HG02798 (cell line): Measurements from ENCODE around the gene CNTD1.

Source experiments
- ATAC-seq: cut with Tn5 transposase; IDR thresholded peaks from one replicate; pipeline ENCODE4 v1.9.1; 2021; ENCODE audit warnings: mild to moderate bottlenecking; ENCODE audit not compliant: unreplicated experiment, poor library complexity

The CNTD1 gene

GRCh38 chr17:42778570-42778969, 20.1 kb upstream of the CNTD1 start:
- ATAC-seq = no peak

GRCh38 chr17:42779304-42779935, 19.2 kb upstream of the CNTD1 start:
- no peak for ATAC-seq

GRCh38 chr17:42779936-42780850, 18.5 kb upstream of the CNTD1 start, which contains the start of gene WNK4:
Gene WNK4, plus strand, starts transcription at chr17:42780610. Its CDS starts 89 bp downstream, at chr17:42780699.
- ATAC-seq = no peak

GRCh38 chr17:42780851-42781638, 17.6 kb upstream of the CNTD1 start:
- no peak for ATAC-seq

- no peak for ATAC-seq
These were observed 17.0 kb upstream of the CNTD1 start for GRCh38 chr17:42781639-42782165.

GRCh38 chr17:42782166-42783061, 16.2 kb upstream of the CNTD1 start:
- ATAC-seq = no peak

- no peak for ATAC-seq
These were observed 15.4 kb upstream of the CNTD1 start for GRCh38 chr17:42783062-42783790.

GRCh38 chr17:42783791-42784138, 14.9 kb upstream of the CNTD1 start:
- no peak for ATAC-seq

GRCh38 chr17:42784409-42784808, 14.3 kb upstream of the CNTD1 start:
- no peak for ATAC-seq

- ATAC-seq = no peak
These were observed 13.7 kb upstream of the CNTD1 start for GRCh38 chr17:42784811-42785592.

- ATAC-seq = no peak
These were observed 11.4 kb upstream of the CNTD1 start for GRCh38 chr17:42787266-42787665.

- ATAC-seq = no peak
These were observed 6.7 kb upstream of the CNTD1 start for GRCh38 chr17:42791948-42792347.

- ATAC-seq = no peak
These were observed 6.1 kb upstream of the CNTD1 start for GRCh38 chr17:42792545-42792944.

- no peak for ATAC-seq
These were observed 3.6 kb upstream of the CNTD1 start for GRCh38 chr17:42795061-42795460.

GRCh38 chr17:42795465-42795864, 3.2 kb upstream of the CNTD1 start:
- no peak for ATAC-seq

GRCh38 chr17:42796066-42796758, 2.4 kb upstream of the CNTD1 start:
- ATAC-seq = no peak

- ATAC-seq = no peak
These were observed 1.3 kb upstream of the CNTD1 start for GRCh38 chr17:42797067-42798007.
